Stimulated activated CD8-positive, alpha-beta memory T cell treated with anti-CD3 and anti-CD28 coated beads, Interleukin-12 subunit alpha, Interleukin-12 subunit beta, amount 100 ng/mL, for 24 hours (primary cell): ENCODE data around the gene SLC4A8.
"Not testable (repeated sequence)": the region's sequence is repeated elsewhere in the genome, so short reads cannot be mapped to it uniquely, and the experiment has no call there.

ENCODE experiments used
- DNase-seq: peaks from one replicate; pipeline ENCODE4 v3.0.0-alpha.2; 2020; ENCODE audit errors: extremely low read depth

The SLC4A8 gene

GRCh38 chr12:51480978-51481377 lies 56.3 kb downstream of the SLC4A8 start:
- no peak for DNase-seq

- no peak for DNase-seq
These were observed 58.5 kb downstream of the SLC4A8 start for GRCh38 chr12:51482929-51483697.

GRCh38 chr12:51484119-51484518 lies 59.5 kb downstream of the SLC4A8 start:
- DNase-seq = no peak

DNA sequence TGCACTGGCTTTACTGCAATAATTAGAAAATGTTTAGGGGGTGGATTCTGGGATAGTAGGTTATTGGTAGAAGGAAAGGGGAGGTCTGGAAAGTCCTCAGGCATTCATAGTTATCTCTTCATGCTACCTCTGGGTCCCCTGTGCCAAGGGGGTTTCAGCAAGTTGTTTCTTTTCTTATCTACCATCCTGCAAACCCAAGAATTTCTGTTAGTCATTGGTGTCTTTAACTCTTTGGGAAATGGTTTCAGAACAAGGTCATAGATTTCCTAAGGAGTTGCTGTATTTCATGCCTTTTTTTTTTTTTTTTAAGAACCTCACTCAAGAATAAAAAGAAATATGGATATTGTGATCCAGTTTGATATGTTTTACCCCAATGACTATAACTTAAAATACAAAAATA lies 63.6 kb downstream of the SLC4A8 start:
- DNase-seq = no peak

- DNase-seq = no peak
These were observed 68.7 kb downstream of the SLC4A8 start for GRCh38 chr12:51493281-51493680.

GRCh38 chr12:51496895-51497294 lies 72.3 kb downstream of the SLC4A8 start:
- no peak for DNase-seq

- no peak for DNase-seq
These were observed 80.2 kb downstream of the SLC4A8 start for GRCh38 chr12:51504851-51505250.

GRCh38 chr12:51505360-51506105 lies 80.9 kb downstream of the SLC4A8 start:
- no peak for DNase-seq

DNA sequence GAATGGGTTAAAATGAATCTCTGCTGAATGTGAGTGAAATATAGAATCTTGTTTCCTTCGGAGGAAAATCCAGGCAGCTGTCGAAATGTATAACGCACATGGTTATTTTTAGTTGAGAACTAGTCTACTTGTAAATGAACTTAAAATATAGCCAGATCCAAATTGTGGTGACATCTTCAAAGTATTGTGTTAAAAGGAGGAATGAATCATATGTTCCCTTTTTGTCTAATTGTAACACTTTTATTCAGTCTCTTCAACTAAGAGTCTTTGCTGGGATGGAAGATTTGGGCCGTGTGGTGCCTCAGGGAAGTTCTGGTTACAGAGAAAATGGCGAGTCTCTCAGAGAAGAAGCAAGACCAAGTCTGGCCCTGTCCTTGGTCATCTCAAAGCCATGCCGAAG lies 82.5 kb downstream of the SLC4A8 start:
- DNase-seq = no peak

- no peak for DNase-seq
These were observed 83.7 kb downstream of the SLC4A8 start for GRCh38 chr12:51508285-51508684.

- no peak for DNase-seq
These were observed 87.1 kb downstream of the SLC4A8 start for GRCh38 chr12:51511546-51512260.

DNA sequence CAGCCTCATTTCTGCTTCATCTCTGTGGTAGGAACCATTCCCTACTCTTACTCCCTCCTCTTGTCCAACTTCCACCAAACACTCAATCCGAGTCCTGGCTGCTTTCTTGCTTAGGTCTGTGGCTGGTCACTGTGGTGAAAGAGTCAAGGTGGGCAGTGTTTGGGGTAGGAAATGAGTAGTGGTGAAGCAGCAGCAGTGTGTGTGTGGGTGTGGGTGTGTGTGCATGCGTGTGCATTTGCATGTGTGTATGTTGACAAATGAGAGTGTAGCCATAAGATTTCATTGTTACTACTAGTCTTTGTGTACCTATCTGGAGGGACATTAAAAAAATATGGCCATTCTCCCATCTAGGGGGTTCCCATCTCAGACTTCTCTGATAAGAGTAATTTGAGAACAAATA lies 87.8 kb downstream of the SLC4A8 start:
- no peak for DNase-seq

- DNase-seq = not testable (repeated sequence)
These were observed 90.4 kb downstream of the SLC4A8 start for GRCh38 chr12:51515037-51515436.

GRCh38 chr12:51517316-51517715 lies 92.7 kb downstream of the SLC4A8 start:
- no peak for DNase-seq

DNA sequence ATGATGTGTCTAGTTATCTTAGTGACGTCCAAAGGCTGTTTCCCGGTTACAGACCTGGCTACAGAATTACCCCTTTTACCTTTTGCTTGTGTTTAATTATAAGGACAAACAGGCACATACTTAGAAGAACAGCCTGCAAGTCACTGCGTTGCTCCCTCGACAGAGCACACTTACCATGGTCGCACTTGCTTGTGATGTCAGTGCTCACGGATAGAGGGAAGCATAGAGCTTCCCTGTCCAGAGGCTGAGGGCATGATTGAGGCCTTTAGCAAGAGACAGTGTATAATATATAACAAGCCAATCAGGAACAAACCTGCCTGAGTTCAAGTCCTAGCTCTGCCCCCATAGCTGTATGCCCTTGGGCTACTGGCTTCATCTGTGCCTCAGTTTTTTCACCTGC lies 93.2 kb downstream of the SLC4A8 start:
- DNase-seq = no peak

DNA sequence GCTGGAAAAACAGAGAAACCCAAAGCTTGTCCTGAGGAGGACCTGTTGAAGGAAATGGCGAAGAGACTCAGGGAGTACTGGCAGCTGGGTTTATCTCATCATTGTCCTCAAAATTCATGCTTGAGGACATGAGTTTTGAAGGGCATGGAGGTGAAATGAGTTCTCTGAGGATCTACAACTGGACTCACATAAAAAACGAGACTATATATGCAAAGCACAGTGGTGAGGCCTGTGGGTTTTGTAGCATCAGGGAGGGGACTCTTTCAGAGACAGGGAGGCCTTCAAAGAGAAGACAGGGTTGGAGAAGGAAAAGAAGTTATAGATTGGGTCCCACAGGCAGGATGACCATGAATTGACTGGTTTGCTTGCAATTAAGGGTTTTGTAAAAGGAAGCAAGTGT lies 95.1 kb downstream of the SLC4A8 start:
- no peak for DNase-seq

GRCh38 chr12:51520576-51521325 lies 96.1 kb downstream of the SLC4A8 start:
- no peak for DNase-seq

DNA sequence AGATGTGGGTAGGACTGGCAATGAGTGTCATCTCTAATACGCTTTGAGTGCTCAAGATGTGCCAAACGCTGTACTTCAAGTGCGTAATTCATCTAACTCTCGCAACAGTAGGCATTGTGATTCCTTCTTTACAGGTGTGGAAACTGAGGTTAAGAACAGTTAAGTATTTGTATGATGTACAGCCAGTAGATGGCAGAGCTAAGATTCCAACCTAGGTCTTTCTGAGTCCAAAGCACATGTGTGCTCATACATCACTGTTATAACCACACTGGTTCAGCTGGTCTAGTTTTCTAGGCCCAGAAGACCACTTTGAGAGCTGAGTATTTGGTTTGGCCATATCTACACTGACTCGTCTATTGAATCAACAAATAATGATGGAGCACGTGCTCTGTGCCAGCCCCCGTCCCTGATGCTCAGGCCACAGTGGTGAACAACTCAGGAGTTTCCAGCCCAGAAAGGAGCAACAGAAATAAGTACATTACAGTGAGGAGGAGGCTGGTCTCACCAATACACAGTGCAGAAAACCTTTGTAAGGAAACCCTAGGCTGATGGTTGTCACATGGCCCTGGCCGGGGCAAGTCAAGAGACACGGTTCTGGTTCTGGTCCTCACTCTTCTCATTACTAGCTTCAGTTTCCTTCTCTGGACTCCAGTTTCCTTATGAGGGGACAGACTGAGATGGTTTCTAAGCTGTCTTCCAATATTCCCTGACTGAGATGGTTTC lies 97.1 kb downstream of the SLC4A8 start:
- no peak for DNase-seq

DNA sequence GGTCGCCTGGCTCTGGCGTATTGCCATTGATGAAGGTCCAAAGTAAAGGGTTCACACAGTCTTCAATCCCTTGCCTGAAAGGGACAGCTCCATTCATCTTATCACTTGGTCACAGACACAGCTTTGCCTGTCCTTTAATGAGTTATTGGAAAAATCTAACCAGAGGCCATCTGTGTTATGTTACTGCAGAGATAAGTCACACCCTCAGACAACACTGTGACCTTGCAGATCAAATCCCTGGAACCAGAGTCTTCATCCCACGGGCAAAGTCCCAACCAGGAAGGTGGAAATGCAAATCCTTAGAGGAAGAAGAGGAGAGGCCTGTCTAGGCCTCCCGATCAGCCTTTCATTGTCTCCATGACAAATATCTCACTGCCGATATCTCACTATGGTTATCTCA lies 98.1 kb downstream of the SLC4A8 start:
- DNase-seq = no peak

- DNase-seq = no peak
These were observed 99.8 kb downstream of the SLC4A8 start for GRCh38 chr12:51524386-51524901.

- DNase-seq = no peak
These were observed 100.9 kb downstream of the SLC4A8 start for GRCh38 chr12:51525518-51525917.
